Ascending aorta (tissue), 2 donors: ENCODE data around the gene ARMC12. TPM values are rescaled to one million over a fixed set of nuclear protein-coding genes. Genes with fewer than 3 reads are reported as not detected.

Experiments
- DNase-seq, 2 donors: peaks; one replicate each; pipeline ENCODE4 v3.0.0-alpha.2; 2019; ENCODE audit warnings: low spot score in 2 of 2
- H3K27ac ChIP-seq, 2 donors: fragments of 200-600 bp; sonication (generic); one replicate each; pipeline ENCODE4 v1.5.1; 2016 to 2017; ENCODE audit warnings: mild to moderate bottlenecking in 1 of 2
- H3K27me3 ChIP-seq: fragments of 200-600 bp; sonication (generic); one replicate; pipeline ENCODE4 v1.5.1; 2017
- H3K36me3 ChIP-seq, 2 donors: fragments of 200-600 bp; sonication (generic); one replicate each; pipeline ENCODE4 v1.5.1; 2016
- H3K4me1 ChIP-seq, 2 donors: fragments of 200-600 bp; sonication (generic); one replicate each; pipeline ENCODE4 v1.5.1; 2016 to 2017; ENCODE audit warnings: mild to moderate bottlenecking in 1 of 2
- H3K4me3 ChIP-seq, 2 donors: fragments of 200-600 bp; sonication (generic); one replicate each; pipeline ENCODE4 v1.5.1; 2016 to 2017; ENCODE audit warnings: mild to moderate bottlenecking in 1 of 2
- H3K9me3 ChIP-seq, 2 donors: fragments of 200-600 bp; sonication (generic); one replicate each; pipeline ENCODE4 v1.5.1; 2016
- CTCF ChIP-seq, 3 experiments: fragments of 200-600 bp in 2 of 3; fragments of 450-650 bp in 1 of 3; sonication (generic) in 2 of 3; IDR thresholded peaks; one replicate each; pipeline ENCODE4 v1.5.1; 2016 to 2019; ENCODE audit warnings: antibody characterized with exemption in 3 of 3, mild to moderate bottlenecking in 1 of 3, moderate library complexity in 1 of 3
- intact Hi-C: fragments of 100-400 bp; cut with DNase I; formaldehyde crosslinking; loops from one replicate; pipeline ENCODE4 v1.15.1; 2023
- total RNA-seq: library from RNA; depleted of rRNA; stranded (reverse); fragments of >200 nt; gene quantifications from one replicate; pipeline ENCODE4 v1.1.0, GENCODE V29; 2016

Gene ARMC12
- total RNA-seq, 1 donor from 2014 or later = not detected

- intact Hi-C loops = no loop called here
- Histone ChIP-seq H3K27me3 (no peaks in the 10 kb centered on the region), H3K36me3 (no peaks in the 10 kb centered on the region), H3K9me3 (no peaks in the 10 kb centered on the region), H3K4me3 (no peak overlapping the region), H3K27ac (no peak overlapping the region), H3K4me1 (peaks cover 0 to 4% of the 10 kb centered on the region in 2 donors)
- no peak for DNase-seq
- no peak for TF ChIP-seq CTCF (IDR thresholded peaks at IDR 0.05)
Observed at GRCh38 chr6:35778437-35778836, 41.6 kb downstream of the ARMC12 start.

- Histone ChIP-seq H3K9me3 (no peaks in the 10 kb centered on the region), H3K4me3 (no peak within 1 kb of the TSS)
Observed at GRCh38 chr6:35780719-35781118, 43.9 kb downstream of the ARMC12 start, which contains the start of gene CLPSL1. TSS of gene CLPSL1 (plus strand) at chr6:35781019. CDS start at chr6:35781111, 92 bp downstream.

GRCh38 chr6:35781290-35781689, 44.5 kb downstream of the ARMC12 start:
- no peaks in the 10 kb centered on the region for H3K9me3 ChIP-seq
- TF ChIP-seq CTCF (IDR thresholded peaks at IDR 0.05) = no peak
- no peaks in the 10 kb centered on the region for H3K27me3 ChIP-seq
- H3K4me1 ChIP-seq = peaks cover 0 to 3% of the 10 kb centered on the region in 2 donors
- intact Hi-C loops = no loop called here
- no peak overlapping the region for H3K27ac ChIP-seq
- no peak overlapping the region for H3K4me3 ChIP-seq
- DNase-seq = no peak
- no peaks in the 10 kb centered on the region for H3K36me3 ChIP-seq

More at GRCh38 chr6:35780719-35781118, 43.9 kb downstream of the ARMC12 start, which contains the start of gene CLPSL1:
- intact Hi-C loops = no loop called here
- no peak for TF ChIP-seq CTCF (IDR thresholded peaks at IDR 0.05)
- Histone ChIP-seq H3K36me3 (no peaks in the 10 kb centered on the region), H3K4me1 (peaks cover 0 to 4% of the 10 kb centered on the region in 2 donors), H3K27me3 (no peaks in the 10 kb centered on the region), H3K27ac (no peak within 1 kb of the TSS)
- DNase-seq = no peak

GRCh38 chr6:35782424-35782823, 45.6 kb downstream of the ARMC12 start:
- Histone ChIP-seq H3K36me3 (no peaks in the 10 kb centered on the region), H3K27me3 (no peaks in the 10 kb centered on the region), H3K4me3 (no peak overlapping the region), H3K9me3 (no peaks in the 10 kb centered on the region), H3K27ac (no peak overlapping the region), H3K4me1 (no peaks in the 10 kb centered on the region)
- intact Hi-C loops = no loop called here
- DNase-seq = no peak
- TF ChIP-seq CTCF (IDR thresholded peaks at IDR 0.05) = no peak

GRCh38 chr6:35784200-35784599, 47.4 kb downstream of the ARMC12 start:
- no peaks in the 10 kb centered on the region for H3K9me3 ChIP-seq
- no peak overlapping the region for H3K27ac ChIP-seq
- no peaks in the 10 kb centered on the region for H3K4me1 ChIP-seq
- intact Hi-C loops = no loop called here
- no peak for DNase-seq
- H3K27me3 ChIP-seq = no peaks in the 10 kb centered on the region
- H3K36me3 ChIP-seq = no peaks in the 10 kb centered on the region
- no peak for TF ChIP-seq CTCF (IDR thresholded peaks at IDR 0.05)
- H3K4me3 ChIP-seq = no peak overlapping the region

- no peak overlapping the region for H3K4me3 ChIP-seq
- no peaks in the 10 kb centered on the region for H3K9me3 ChIP-seq
- H3K27me3 ChIP-seq = no peaks in the 10 kb centered on the region
- intact Hi-C loops = no loop called here
- no peak for DNase-seq
- no peaks in the 10 kb centered on the region for H3K4me1 ChIP-seq
- no peak overlapping the region for H3K27ac ChIP-seq
- TF ChIP-seq CTCF (IDR thresholded peaks at IDR 0.05) = no peak
- H3K36me3 ChIP-seq = no peaks in the 10 kb centered on the region
Observed at GRCh38 chr6:35786272-35786671, 49.4 kb downstream of the ARMC12 start.
